Liver (tissue), 9 donors: ENCODE measurements around the gene ARHGAP33. TPM values are rescaled to one million over a fixed set of nuclear protein-coding genes. Genes with fewer than 3 reads are reported as not detected.

Experiments used
- DNase-seq: peaks from one replicate; pipeline ENCODE4 v3.0.0-alpha.2; 2017; ENCODE audit warnings: low spot score
- H3K27ac ChIP-seq, 2 donors: one replicate each; pipeline ENCODE4 v1.7.0; 2013; ENCODE audit warnings: inconsistent platforms in 2 of 2, low read length in 2 of 2, control low read depth in 1 of 2, low read depth in 1 of 2, mild to moderate bottlenecking in 1 of 2
- H3K27me3 ChIP-seq, 4 donors: one replicate each; pipeline versions ENCODE4 v1.6.1 to v1.7.0; 2013; ENCODE audit warnings: low read length in 3 of 4, inconsistent platforms in 1 of 4, mild to moderate bottlenecking in 1 of 4, moderate library complexity in 1 of 4; ENCODE audit not compliant: control insufficient read depth in 4 of 4, insufficient read depth in 4 of 4
- H3K36me3 ChIP-seq, 4 donors: one replicate each; pipeline versions ENCODE4 v1.6.1 to v1.7.0; 2013; ENCODE audit warnings: low read length in 3 of 4, mild to moderate bottlenecking in 3 of 4, low read depth in 1 of 4, moderate library complexity in 1 of 4; ENCODE audit not compliant: control insufficient read depth in 4 of 4, insufficient read depth in 3 of 4
- H3K4me1 ChIP-seq, 4 donors: one replicate each; pipeline versions ENCODE4 v1.6.1 to v1.7.0; 2013; ENCODE audit warnings: low read length in 3 of 4, mild to moderate bottlenecking in 3 of 4, moderate library complexity in 1 of 4; ENCODE audit not compliant: control insufficient read depth in 4 of 4, insufficient read depth in 4 of 4
- H3K4me3 ChIP-seq, 3 donors: one replicate each; pipeline versions ENCODE4 v1.6.1 to v1.7.0; 2013; ENCODE audit warnings: low read length in 3 of 3, control low read depth in 1 of 3, low read depth in 1 of 3, mild to moderate bottlenecking in 1 of 3
- H3K9ac ChIP-seq, 2 donors: one replicate each; pipeline ENCODE4 v1.7.0; 2013; ENCODE audit warnings: low read length in 2 of 2, mild to moderate bottlenecking in 2 of 2, moderate library complexity in 2 of 2, control low read depth in 1 of 2, low read depth in 1 of 2
- H3K9me3 ChIP-seq, 4 donors: one replicate each; pipeline versions ENCODE4 v1.6.1 to v1.7.0; 2013; ENCODE audit warnings: low read length in 3 of 4; ENCODE audit not compliant: control insufficient read depth in 4 of 4
- EGR1 ChIP-seq, 2 donors: IDR thresholded peaks; 2 replicates each; pipeline ENCODE4 v1.6.1; 2016 to 2018; ENCODE audit warnings: antibody characterized with exemption in 2 of 2, low read depth in 2 of 2
- FOXA1 ChIP-seq: IDR thresholded peaks from 2 replicates; pipeline ENCODE4 v1.6.1; 2016; ENCODE audit warnings: antibody characterized with exemption
- FOXA2 ChIP-seq: IDR thresholded peaks from 2 replicates; pipeline ENCODE4 v1.6.1; 2016; ENCODE audit warnings: antibody characterized with exemption
- GABPA ChIP-seq, 2 donors: IDR thresholded peaks in 1 of 2; conservative IDR thresholded peaks in 1 of 2; 2 replicates each; pipeline ENCODE4 v1.6.1; 2016; ENCODE audit warnings: antibody characterized with exemption in 2 of 2, mild to moderate bottlenecking in 1 of 2, moderate library complexity in 1 of 2
- HNF4A ChIP-seq, 2 donors: conservative IDR thresholded peaks; 2 replicates each; pipeline ENCODE4 v1.6.1; 2016; ENCODE audit warnings: antibody characterized with exemption in 2 of 2, mild to moderate bottlenecking in 2 of 2
- HNF4G ChIP-seq: IDR thresholded peaks from 2 replicates; pipeline ENCODE4 v1.6.1; 2016; ENCODE audit warnings: antibody characterized with exemption
- JUND ChIP-seq, 2 donors: IDR thresholded peaks; 2 replicates each; pipeline ENCODE4 v1.6.1; 2016; ENCODE audit warnings: antibody characterized with exemption in 2 of 2
- NR2F2 ChIP-seq: IDR thresholded peaks from 2 replicates; pipeline ENCODE4 v1.6.1; 2016; ENCODE audit warnings: antibody characterized with exemption
- RAD21 ChIP-seq, 2 donors: IDR thresholded peaks; 2 replicates each; pipeline ENCODE4 v1.6.1; 2016; ENCODE audit warnings: antibody characterized with exemption in 2 of 2, mild to moderate bottlenecking in 2 of 2
- RXRA ChIP-seq, 2 donors: IDR thresholded peaks; 2 replicates each; pipeline ENCODE4 v1.6.1; 2017 to 2018; ENCODE audit warnings: antibody characterized with exemption in 2 of 2, mild to moderate bottlenecking in 1 of 2
- TAF1 ChIP-seq: conservative IDR thresholded peaks from 2 replicates; pipeline ENCODE4 v1.6.1; 2016; ENCODE audit warnings: antibody characterized with exemption, mild to moderate bottlenecking
- YY1 ChIP-seq: IDR thresholded peaks from 2 replicates; pipeline ENCODE4 v1.6.1; 2016; ENCODE audit warnings: antibody characterized with exemption, mild to moderate bottlenecking
- WGBS: extraction: QIAGEN DNeasy Blood & Tissue Kit; methylation state at CpG from one replicate; pipeline ENCODE4 v1.1.7; 2013; 5-methylcytosine and 5-hydroxymethylcytosine counted together
- polyA plus RNA-seq, 2 donors: library from polyadenylated mRNA; stranded (reverse) in 1 of 2; unstranded in 1 of 2; fragments of 200-250 nt in 1 of 2; fragments of >200 nt in 1 of 2; fragmentation: Nextera tagmentation in 1 of 2; extraction: Ambion mirVana in 1 of 2; gene quantifications; one replicate each; pipeline versions ENCODE4 v1.2.1 to v1.2.3, GENCODE V29; 2013 to 2015
- total RNA-seq, 2 donors: library from RNA; depleted of rRNA; stranded (reverse); fragments of >200 nt; gene quantifications; one replicate each; pipeline ENCODE4 v1.2.3, GENCODE V29; 2014
- TF ChIP-seq, protein P1 (sequence below): IDR thresholded peaks from 2 replicates; pipeline ENCODE4 v1.6.1; 2016; ENCODE audit warnings: antibody characterized with exemption
- TF ChIP-seq, protein P2 (sequence below): IDR thresholded peaks from 2 replicates; pipeline ENCODE4 v1.6.1; 2016; ENCODE audit warnings: antibody characterized with exemption, mild to moderate bottlenecking
- TF ChIP-seq, protein P3 (sequence below): fragments of 150-350 bp; IDR thresholded peaks from 2 replicates; pipeline ENCODE4 v1.5.1; 2017; ENCODE audit warnings: improper control_type of control experiment, low read depth, low read length; ENCODE audit not compliant: missing input control
- TF ChIP-seq, protein P4 (sequence below): IDR thresholded peaks from 2 replicates; pipeline ENCODE4 v1.6.1; 2016; ENCODE audit warnings: antibody characterized with exemption
- TF ChIP-seq, protein P5 (sequence below): IDR thresholded peaks from 2 replicates; pipeline ENCODE4 v1.6.1; 2016; ENCODE audit warnings: antibody characterized with exemption
- donor health status: healthy.
- donor health status: healthy.
- donor health status: healthy.
- donor health status: healthy.
- donor health status: healthy.

The ARHGAP33 gene
- total and polyA plus RNA-seq, 4 donors, result 0.85 to 10.1 (median 1.8) TPM

- H3K9ac ChIP-seq, result no peak overlapping the region
- no peaks in the 10 kb centered on the region for H3K9me3 ChIP-seq
- no peak overlapping the region for H3K4me3 ChIP-seq
- H3K27me3 ChIP-seq, result no peaks in the 10 kb centered on the region
- TF ChIP-seq HNF4A (conservative IDR thresholded peaks at IDR 0.05) (no peak), YY1 (no peak), JUND (IDR thresholded peaks at IDR 0.05) (no peak), EGR1 (IDR thresholded peaks at IDR 0.05; ENCODE audit: low read depth in 2 of 2) (no peak), FOXA1 (no peak)
- H3K27ac ChIP-seq, result no peak overlapping the region
- H3K4me1 ChIP-seq, result peaks cover 0 to 5% (median 4%) of the 10 kb centered on the region in 4 donors
- DNase-seq, result no peak
- peaks cover 0 to 1% (median 0%) of the 10 kb centered on the region in 4 donors for H3K36me3 ChIP-seq
- 83% methylated on average over 19 of the region's 19 CpGs for WGBS
Measured at GRCh38 chr19:35777086-35777841, 1.9 kb downstream of the ARHGAP33 start.

DNA sequence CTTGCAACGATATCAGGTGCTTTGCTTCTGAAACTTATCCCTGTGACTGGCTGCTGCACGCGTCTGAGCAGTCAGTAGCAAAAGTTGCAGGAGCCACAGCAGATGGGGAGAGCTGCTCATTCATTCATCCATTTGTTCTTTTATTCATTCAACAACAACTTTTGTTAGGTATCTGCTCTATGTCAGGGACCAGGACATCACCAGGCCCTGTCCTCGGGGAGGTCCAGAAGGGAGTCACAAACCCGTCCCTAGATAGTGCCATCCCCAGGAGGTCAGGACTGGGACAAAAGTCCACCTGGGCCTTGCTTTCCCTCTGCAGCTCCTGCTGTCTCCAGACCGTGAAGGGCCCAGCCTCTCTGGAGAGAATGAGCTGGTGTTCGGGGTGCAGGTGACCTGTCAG lies 2.6 kb downstream of the ARHGAP33 start:
- Histone ChIP-seq H3K4me3 (no peak overlapping the region), H3K27me3 (no peaks in the 10 kb centered on the region), H3K9me3 (no peaks in the 10 kb centered on the region), H3K27ac (no peak overlapping the region), H3K9ac (no peak overlapping the region), H3K36me3 (peaks cover 0 to 1% (median 0%) of the 10 kb centered on the region in 4 donors), H3K4me1 (peaks cover 0 to 5% (median 4%) of the 10 kb centered on the region in 4 donors)
- TF ChIP-seq, protein P1, sequence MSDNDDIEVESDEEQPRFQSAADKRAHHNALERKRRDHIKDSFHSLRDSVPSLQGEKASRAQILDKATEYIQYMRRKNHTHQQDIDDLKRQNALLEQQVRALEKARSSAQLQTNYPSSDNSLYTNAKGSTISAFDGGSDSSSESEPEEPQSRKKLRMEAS, result no peak
- no peak for TF ChIP-seq HNF4A (conservative IDR thresholded peaks at IDR 0.05)
- TF ChIP-seq, protein P2, sequence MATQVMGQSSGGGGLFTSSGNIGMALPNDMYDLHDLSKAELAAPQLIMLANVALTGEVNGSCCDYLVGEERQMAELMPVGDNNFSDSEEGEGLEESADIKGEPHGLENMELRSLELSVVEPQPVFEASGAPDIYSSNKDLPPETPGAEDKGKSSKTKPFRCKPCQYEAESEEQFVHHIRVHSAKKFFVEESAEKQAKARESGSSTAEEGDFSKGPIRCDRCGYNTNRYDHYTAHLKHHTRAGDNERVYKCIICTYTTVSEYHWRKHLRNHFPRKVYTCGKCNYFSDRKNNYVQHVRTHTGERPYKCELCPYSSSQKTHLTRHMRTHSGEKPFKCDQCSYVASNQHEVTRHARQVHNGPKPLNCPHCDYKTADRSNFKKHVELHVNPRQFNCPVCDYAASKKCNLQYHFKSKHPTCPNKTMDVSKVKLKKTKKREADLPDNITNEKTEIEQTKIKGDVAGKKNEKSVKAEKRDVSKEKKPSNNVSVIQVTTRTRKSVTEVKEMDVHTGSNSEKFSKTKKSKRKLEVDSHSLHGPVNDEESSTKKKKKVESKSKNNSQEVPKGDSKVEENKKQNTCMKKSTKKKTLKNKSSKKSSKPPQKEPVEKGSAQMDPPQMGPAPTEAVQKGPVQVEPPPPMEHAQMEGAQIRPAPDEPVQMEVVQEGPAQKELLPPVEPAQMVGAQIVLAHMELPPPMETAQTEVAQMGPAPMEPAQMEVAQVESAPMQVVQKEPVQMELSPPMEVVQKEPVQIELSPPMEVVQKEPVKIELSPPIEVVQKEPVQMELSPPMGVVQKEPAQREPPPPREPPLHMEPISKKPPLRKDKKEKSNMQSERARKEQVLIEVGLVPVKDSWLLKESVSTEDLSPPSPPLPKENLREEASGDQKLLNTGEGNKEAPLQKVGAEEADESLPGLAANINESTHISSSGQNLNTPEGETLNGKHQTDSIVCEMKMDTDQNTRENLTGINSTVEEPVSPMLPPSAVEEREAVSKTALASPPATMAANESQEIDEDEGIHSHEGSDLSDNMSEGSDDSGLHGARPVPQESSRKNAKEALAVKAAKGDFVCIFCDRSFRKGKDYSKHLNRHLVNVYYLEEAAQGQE, result no peak
- TF ChIP-seq RAD21 (IDR thresholded peaks at IDR 0.05), result no peak
- no peak for TF ChIP-seq HNF4G
- TF ChIP-seq FOXA2, result no peak
- TF ChIP-seq TAF1, result no peak
- no peak for TF ChIP-seq EGR1 (IDR thresholded peaks at IDR 0.05; ENCODE audit: low read depth in 2 of 2)
- TF ChIP-seq JUND (IDR thresholded peaks at IDR 0.05), result no peak
- no peak for TF ChIP-seq FOXA1
- no peak for TF ChIP-seq YY1
- TF ChIP-seq, protein P3, sequence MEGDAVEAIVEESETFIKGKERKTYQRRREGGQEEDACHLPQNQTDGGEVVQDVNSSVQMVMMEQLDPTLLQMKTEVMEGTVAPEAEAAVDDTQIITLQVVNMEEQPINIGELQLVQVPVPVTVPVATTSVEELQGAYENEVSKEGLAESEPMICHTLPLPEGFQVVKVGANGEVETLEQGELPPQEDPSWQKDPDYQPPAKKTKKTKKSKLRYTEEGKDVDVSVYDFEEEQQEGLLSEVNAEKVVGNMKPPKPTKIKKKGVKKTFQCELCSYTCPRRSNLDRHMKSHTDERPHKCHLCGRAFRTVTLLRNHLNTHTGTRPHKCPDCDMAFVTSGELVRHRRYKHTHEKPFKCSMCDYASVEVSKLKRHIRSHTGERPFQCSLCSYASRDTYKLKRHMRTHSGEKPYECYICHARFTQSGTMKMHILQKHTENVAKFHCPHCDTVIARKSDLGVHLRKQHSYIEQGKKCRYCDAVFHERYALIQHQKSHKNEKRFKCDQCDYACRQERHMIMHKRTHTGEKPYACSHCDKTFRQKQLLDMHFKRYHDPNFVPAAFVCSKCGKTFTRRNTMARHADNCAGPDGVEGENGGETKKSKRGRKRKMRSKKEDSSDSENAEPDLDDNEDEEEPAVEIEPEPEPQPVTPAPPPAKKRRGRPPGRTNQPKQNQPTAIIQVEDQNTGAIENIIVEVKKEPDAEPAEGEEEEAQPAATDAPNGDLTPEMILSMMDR, result no peak
- TF ChIP-seq, protein P4, sequence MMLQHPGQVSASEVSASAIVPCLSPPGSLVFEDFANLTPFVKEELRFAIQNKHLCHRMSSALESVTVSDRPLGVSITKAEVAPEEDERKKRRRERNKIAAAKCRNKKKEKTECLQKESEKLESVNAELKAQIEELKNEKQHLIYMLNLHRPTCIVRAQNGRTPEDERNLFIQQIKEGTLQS, result no peak
- TF ChIP-seq GABPA (IDR thresholded peaks at IDR 0.05 in 1 of 2, conservative IDR thresholded peaks at IDR 0.05 in 1 of 2), result no peak
- TF ChIP-seq NR2F2, result no peak
- TF ChIP-seq, protein P5, sequence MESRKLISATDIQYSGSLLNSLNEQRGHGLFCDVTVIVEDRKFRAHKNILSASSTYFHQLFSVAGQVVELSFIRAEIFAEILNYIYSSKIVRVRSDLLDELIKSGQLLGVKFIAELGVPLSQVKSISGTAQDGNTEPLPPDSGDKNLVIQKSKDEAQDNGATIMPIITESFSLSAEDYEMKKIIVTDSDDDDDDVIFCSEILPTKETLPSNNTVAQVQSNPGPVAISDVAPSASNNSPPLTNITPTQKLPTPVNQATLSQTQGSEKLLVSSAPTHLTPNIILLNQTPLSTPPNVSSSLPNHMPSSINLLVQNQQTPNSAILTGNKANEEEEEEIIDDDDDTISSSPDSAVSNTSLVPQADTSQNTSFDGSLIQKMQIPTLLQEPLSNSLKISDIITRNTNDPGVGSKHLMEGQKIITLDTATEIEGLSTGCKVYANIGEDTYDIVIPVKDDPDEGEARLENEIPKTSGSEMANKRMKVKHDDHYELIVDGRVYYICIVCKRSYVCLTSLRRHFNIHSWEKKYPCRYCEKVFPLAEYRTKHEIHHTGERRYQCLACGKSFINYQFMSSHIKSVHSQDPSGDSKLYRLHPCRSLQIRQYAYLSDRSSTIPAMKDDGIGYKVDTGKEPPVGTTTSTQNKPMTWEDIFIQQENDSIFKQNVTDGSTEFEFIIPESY, result no peak
- no peak for TF ChIP-seq RXRA (IDR thresholded peaks at IDR 0.05)
- WGBS, result 83% methylated on average over 7 of the region's 7 CpGs
- DNase-seq, result no peak
